GM13976 (cell line): Measurements from ENCODE around the gene EIF3B.
A peak's percentile ranks its signal among the peaks of the same experiment; 100 is the strongest.

ENCODE experiments used
- DNase-seq: peaks from one replicate; pipeline ENCODE4 v3.0.0; 2012; ENCODE audit warnings: low spot score
- CTCF ChIP-seq: IDR thresholded peaks from 2 replicates; pipeline ENCODE4 v1.5.1; 2012; ENCODE audit warnings: borderline replicate concordance, mild to moderate bottlenecking; ENCODE audit not compliant: insufficient read depth; ENCODE audit errors: extremely low read depth, missing control alignments, control extremely low read depth
- in situ Hi-C: fragments of 300-500 bp; cut with MboI; formaldehyde crosslinking; loops from one replicate; pipeline ENCODE4 v1.12.0; 2022; ENCODE audit warnings: low sequenced_read_pairs, mixed read lengths, inconsistent platforms; ENCODE audit not compliant: unreplicated experiment

Gene EIF3B

GRCh38 chr7:2393706-2394105 lies 39.1 kb downstream of the EIF3B start:
- no peak for TF ChIP-seq CTCF
- in situ Hi-C loops, result no loop called here
- no peak for DNase-seq

- in situ Hi-C loops, result no loop called here
- TF ChIP-seq CTCF, result no peak
- DNase-seq, result no peak
Observed at GRCh38 chr7:2394566-2395082, 40.0 kb downstream of the EIF3B start.

GRCh38 chr7:2398506-2398905 lies 43.9 kb downstream of the EIF3B start:
- in situ Hi-C loops, result no loop called here
- DNase-seq, result no peak
- TF ChIP-seq CTCF, result no peak

GRCh38 chr7:2399848-2400587 lies 45.4 kb downstream of the EIF3B start:
- no peak for TF ChIP-seq CTCF
- in situ Hi-C loops, result no loop called here
- no peak for DNase-seq

- TF ChIP-seq CTCF, result no peak
- DNase-seq, result no peak
- in situ Hi-C loops, result no loop called here
Observed at GRCh38 chr7:2402687-2403013, 48.0 kb downstream of the EIF3B start.

GRCh38 chr7:2403014-2403717 lies 48.5 kb downstream of the EIF3B start, which contains the start of gene CHST12:
Gene CHST12, plus strand, starts transcription at chr7:2403611. Its CDS starts 29,029 bp downstream, at chr7:2432640.
- TF ChIP-seq CTCF, result no peak
- DNase-seq, result peak; percentile 99
- in situ Hi-C loops, result no loop called here
